Spleen (tissue), 7 donors: Measurements from ENCODE around the gene HACD2.

ENCODE experiments used
- POLR2A ChIP-seq, 3 donors: fragments of 450-650 bp; IDR thresholded peaks; one replicate each; pipeline ENCODE4 v1.5.1; 2017; ENCODE audit warnings: antibody characterized with exemption in 3 of 3, mild to moderate bottlenecking in 1 of 3
- TF ChIP-seq, protein P1 (sequence below), 11 experiments: fragments of 200-600 bp in 7 of 11; fragments of 450-650 bp in 4 of 11; sonication (generic) in 4 of 11; IDR thresholded peaks in 8 of 11; conservative IDR thresholded peaks in 3 of 11; 1 replicate in 7 of 11; 2 replicates in 4 of 11; pipeline versions ENCODE4 v1.4.0 to v1.8.0; 2016 to 2021; ENCODE audit warnings: antibody characterized with exemption in 11 of 11, inconsistent platforms in 4 of 11, mild to moderate bottlenecking in 1 of 11
- donor health status: DM: no; HTN: no; CAD: no; lungs with moderate emphysema.
- donor health status: DM: no; HTN: no; CAD: no.
- donor health status: DM: no; HTN: no; CAD: no.

GRCh38 chr3:123629747-123630047 is 44.8 kb upstream of the HACD2 start:
- TF ChIP-seq, protein P1, sequence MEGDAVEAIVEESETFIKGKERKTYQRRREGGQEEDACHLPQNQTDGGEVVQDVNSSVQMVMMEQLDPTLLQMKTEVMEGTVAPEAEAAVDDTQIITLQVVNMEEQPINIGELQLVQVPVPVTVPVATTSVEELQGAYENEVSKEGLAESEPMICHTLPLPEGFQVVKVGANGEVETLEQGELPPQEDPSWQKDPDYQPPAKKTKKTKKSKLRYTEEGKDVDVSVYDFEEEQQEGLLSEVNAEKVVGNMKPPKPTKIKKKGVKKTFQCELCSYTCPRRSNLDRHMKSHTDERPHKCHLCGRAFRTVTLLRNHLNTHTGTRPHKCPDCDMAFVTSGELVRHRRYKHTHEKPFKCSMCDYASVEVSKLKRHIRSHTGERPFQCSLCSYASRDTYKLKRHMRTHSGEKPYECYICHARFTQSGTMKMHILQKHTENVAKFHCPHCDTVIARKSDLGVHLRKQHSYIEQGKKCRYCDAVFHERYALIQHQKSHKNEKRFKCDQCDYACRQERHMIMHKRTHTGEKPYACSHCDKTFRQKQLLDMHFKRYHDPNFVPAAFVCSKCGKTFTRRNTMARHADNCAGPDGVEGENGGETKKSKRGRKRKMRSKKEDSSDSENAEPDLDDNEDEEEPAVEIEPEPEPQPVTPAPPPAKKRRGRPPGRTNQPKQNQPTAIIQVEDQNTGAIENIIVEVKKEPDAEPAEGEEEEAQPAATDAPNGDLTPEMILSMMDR (IDR thresholded peaks at IDR 0.05 in 8 of 11, conservative IDR thresholded peaks at IDR 0.05 in 3 of 11), result no peak
- TF ChIP-seq POLR2A (IDR thresholded peaks at IDR 0.05), result no peak
